Sigmoid colon (tissue), 7 donors: Measurements from ENCODE around the gene GMDS. TPM values are rescaled to one million over a fixed set of nuclear protein-coding genes. Genes with fewer than 3 reads are reported as not detected.

Experiments used
- DNase-seq: peaks from one replicate; pipeline ENCODE4 v3.0.0-alpha.2; 2019
- H3K27ac ChIP-seq, 4 donors: fragments of 200-600 bp; sonication (generic); one replicate each; pipeline ENCODE4 v1.5.1; 2016 to 2019; ENCODE audit warnings: mild to moderate bottlenecking in 1 of 4
- H3K27me3 ChIP-seq, 3 donors: fragments of 200-600 bp; sonication (generic); one replicate each; pipeline ENCODE4 v1.5.1; 2019; ENCODE audit warnings: mild to moderate bottlenecking in 1 of 3
- H3K36me3 ChIP-seq, 4 donors: fragments of 200-600 bp; sonication (generic); one replicate each; pipeline ENCODE4 v1.5.1; 2016 to 2019
- H3K4me1 ChIP-seq, 4 donors: fragments of 200-600 bp; sonication (generic); one replicate each; pipeline ENCODE4 v1.5.1; 2017 to 2019
- H3K4me3 ChIP-seq, 4 donors: fragments of 200-600 bp; sonication (generic); one replicate each; pipeline ENCODE4 v1.5.1; 2017 to 2019; ENCODE audit warnings: mild to moderate bottlenecking in 2 of 4, moderate library complexity in 1 of 4
- H3K9me3 ChIP-seq, 4 donors: fragments of 200-600 bp in 3 of 4; sonication (generic) in 3 of 4; one replicate each; pipeline versions ENCODE4 v1.5.1 to v1.6.1; 2013 to 2019
- EP300 ChIP-seq, 4 donors: sonication (generic); formaldehyde crosslinking; IDR thresholded peaks; one replicate each; pipeline ENCODE4 v1.6.1; 2017; ENCODE audit warnings: antibody characterized with exemption in 4 of 4
- POLR2A ChIP-seq, 2 donors: fragments of 450-650 bp; IDR thresholded peaks; one replicate each; pipeline ENCODE4 v1.6.1; 2016; ENCODE audit warnings: antibody characterized with exemption in 2 of 2, mild to moderate bottlenecking in 2 of 2, moderate library complexity in 2 of 2
- POLR2AphosphoS5 ChIP-seq, 4 donors: sonication (generic); formaldehyde crosslinking; IDR thresholded peaks; one replicate each; pipeline ENCODE4 v1.6.1; 2017; ENCODE audit warnings: antibody characterized with exemption in 4 of 4
- WGBS, 2 donors: extraction: QIAGEN DNeasy Blood & Tissue Kit; methylation state at CpG; one replicate each; pipeline ENCODE4 v1.1.7; 2013; 5-methylcytosine and 5-hydroxymethylcytosine counted together
- intact Hi-C: fragments of 100-400 bp; cut with DNase I; formaldehyde crosslinking; loops from one replicate; pipeline ENCODE4 v1.15.1; 2023
- polyA plus RNA-seq, 3 donors: library from polyadenylated mRNA; stranded (reverse); fragments of 200-250 nt; gene quantifications; one replicate each; pipeline ENCODE4 v1.2.3, GENCODE V29; 2013
- total RNA-seq, 4 donors: library from RNA; depleted of rRNA; stranded (reverse); fragments of >200 nt; gene quantifications; one replicate each; pipeline ENCODE4 v1.1.0, GENCODE V29; 2016
- TF ChIP-seq, protein P1 (sequence below), 4 experiments: fragments of 450-650 bp in 3 of 4; fragments of 200-600 bp in 1 of 4; IDR thresholded peaks; one replicate each; pipeline ENCODE4 v1.5.1; 2016 to 2019; ENCODE audit warnings: antibody characterized with exemption in 4 of 4, mild to moderate bottlenecking in 3 of 4, moderate library complexity in 2 of 4
- donor health status: healthy with polysubstance abuse.
- donor health status: Bipolar disorder and iron deficiency.
- donor health status: healthy.

Gene GMDS
- total and polyA plus RNA-seq, 7 donors = 3.1 to 173 (median 9.4) TPM

DNA sequence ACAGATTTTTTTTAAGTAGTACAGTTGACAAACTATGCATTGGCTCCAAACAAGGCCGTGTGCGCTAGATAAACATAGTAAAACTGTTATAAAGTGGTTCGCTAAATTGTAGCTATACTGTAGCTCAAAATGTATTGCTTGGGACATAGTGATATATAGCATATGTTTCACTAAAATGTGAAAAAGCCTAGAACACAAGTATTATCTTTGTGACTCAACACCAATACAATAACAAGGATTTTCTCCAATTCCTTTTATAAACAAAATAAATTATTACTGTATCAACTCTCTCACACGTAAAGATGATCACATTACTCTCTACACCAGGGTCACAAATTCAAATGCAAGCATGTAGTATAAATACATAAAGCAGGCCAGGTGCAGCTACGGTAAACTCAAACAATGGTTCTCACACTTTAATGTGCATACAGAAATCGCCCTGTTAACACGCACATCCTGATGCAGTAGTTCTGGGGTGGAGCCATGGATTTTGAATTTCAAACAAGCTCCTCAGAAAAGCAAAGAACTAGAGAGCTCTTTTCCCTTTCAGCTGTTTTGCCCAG, 214.6 kb downstream of the GMDS start:
- whole genome bisulfite sequencing, 2 donors = 19 to 69% methylated on average over 7 of the region's 7 CpGs
- no peak overlapping the region for H3K27ac ChIP-seq
- H3K27me3 ChIP-seq = no peaks in the 10 kb centered on the region
- no peak for DNase-seq
- H3K9me3 ChIP-seq = no peaks in the 10 kb centered on the region
- TF ChIP-seq POLR2A (IDR thresholded peaks at IDR 0.05) = no peak
- TF ChIP-seq, protein P1, sequence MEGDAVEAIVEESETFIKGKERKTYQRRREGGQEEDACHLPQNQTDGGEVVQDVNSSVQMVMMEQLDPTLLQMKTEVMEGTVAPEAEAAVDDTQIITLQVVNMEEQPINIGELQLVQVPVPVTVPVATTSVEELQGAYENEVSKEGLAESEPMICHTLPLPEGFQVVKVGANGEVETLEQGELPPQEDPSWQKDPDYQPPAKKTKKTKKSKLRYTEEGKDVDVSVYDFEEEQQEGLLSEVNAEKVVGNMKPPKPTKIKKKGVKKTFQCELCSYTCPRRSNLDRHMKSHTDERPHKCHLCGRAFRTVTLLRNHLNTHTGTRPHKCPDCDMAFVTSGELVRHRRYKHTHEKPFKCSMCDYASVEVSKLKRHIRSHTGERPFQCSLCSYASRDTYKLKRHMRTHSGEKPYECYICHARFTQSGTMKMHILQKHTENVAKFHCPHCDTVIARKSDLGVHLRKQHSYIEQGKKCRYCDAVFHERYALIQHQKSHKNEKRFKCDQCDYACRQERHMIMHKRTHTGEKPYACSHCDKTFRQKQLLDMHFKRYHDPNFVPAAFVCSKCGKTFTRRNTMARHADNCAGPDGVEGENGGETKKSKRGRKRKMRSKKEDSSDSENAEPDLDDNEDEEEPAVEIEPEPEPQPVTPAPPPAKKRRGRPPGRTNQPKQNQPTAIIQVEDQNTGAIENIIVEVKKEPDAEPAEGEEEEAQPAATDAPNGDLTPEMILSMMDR (IDR thresholded peaks at IDR 0.05) = no peak
- TF ChIP-seq EP300 (IDR thresholded peaks at IDR 0.05) = no peak
- TF ChIP-seq POLR2AphosphoS5 (IDR thresholded peaks at IDR 0.05) = no peak
- H3K36me3 ChIP-seq = no peaks in the 10 kb centered on the region
- peaks cover 0 to 8% (median 0%) of the 10 kb centered on the region in 4 donors for H3K4me1 ChIP-seq
- H3K4me3 ChIP-seq = no peak overlapping the region
- intact Hi-C loops = no loop called here

DNA sequence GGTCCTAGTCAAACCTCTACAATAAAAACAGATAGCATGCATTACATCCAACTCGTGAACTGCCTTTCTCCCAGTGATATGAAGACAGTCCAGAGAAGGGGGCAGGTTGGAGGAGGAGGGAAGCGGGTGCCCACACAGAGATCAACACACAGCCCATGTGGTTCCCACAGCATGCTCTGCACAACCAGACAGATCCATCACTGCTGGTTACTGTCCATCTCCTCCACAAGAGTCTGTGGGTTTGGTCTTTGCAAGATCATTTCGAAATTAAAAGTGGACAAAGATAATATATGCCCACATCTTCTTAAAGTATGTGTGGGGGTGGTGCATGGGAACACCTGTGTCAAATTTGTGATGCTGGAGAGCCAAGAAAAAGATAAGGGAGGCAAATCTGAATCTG, 215.5 kb downstream of the GMDS start:
- TF ChIP-seq, protein P1 (IDR thresholded peaks at IDR 0.05) = no peak
- no peak for TF ChIP-seq POLR2AphosphoS5 (IDR thresholded peaks at IDR 0.05)
- TF ChIP-seq POLR2A (IDR thresholded peaks at IDR 0.05) = no peak
- no peak for TF ChIP-seq EP300 (IDR thresholded peaks at IDR 0.05)
- no peak for DNase-seq
- WGBS, 2 donors = 85 to 90% methylated on average over 3 of the region's 3 CpGs

DNA sequence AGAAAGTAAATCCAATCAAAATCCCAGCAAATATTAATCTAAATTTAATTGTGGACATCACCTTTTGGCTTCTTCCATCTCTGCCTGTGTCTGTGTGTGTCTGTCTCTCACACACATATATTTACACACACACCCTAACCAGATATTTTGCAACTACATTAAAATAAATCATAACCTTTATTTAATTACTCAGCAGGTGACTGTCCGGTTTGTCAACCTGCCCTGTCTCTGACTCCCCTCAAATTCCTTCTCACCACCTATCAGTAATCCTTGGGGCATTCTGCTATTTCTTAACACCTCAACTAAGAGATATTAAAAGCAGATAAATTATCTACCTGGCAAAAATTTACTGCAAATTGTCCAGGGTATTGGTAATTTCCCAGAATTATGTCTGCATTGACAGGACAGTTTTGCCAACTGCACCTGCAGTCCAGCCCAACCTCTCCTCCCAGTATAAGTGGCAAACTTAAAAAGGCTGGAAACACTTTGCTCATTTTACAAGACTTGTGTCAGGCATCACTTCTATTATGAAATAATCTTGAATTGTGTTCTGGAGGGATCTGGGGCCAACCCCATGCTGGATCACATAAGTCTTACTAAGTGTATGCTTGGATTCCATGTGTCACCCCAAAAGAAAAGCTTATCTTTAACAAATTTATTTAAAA, 216.1 kb downstream of the GMDS start:
- Histone ChIP-seq H3K9me3 (no peaks in the 10 kb centered on the region), H3K27me3 (no peaks in the 10 kb centered on the region), H3K4me3 (no peak overlapping the region), H3K27ac (no peak overlapping the region), H3K4me1 (peaks cover 0 to 8% (median 0%) of the 10 kb centered on the region in 4 donors), H3K36me3 (no peaks in the 10 kb centered on the region)
- TF ChIP-seq, protein P1 (IDR thresholded peaks at IDR 0.05) = no peak
- TF ChIP-seq POLR2A (IDR thresholded peaks at IDR 0.05) (no peak), POLR2AphosphoS5 (IDR thresholded peaks at IDR 0.05) (no peak), EP300 (IDR thresholded peaks at IDR 0.05) (no peak)
- DNase-seq = no peak
- 63 to 92% methylated on average over 1 of the region's 1 CpG for WGBS, 2 donors
- intact Hi-C loops = no loop called here

More for the DNA sequence above, 215.5 kb downstream of the GMDS start:
- Histone ChIP-seq H3K9me3 (no peaks in the 10 kb centered on the region), H3K4me3 (no peak overlapping the region), H3K36me3 (no peaks in the 10 kb centered on the region), H3K27ac (no peak overlapping the region), H3K27me3 (no peaks in the 10 kb centered on the region), H3K4me1 (peaks cover 0 to 8% (median 0%) of the 10 kb centered on the region in 4 donors)
- intact Hi-C loops = no loop called here

DNA sequence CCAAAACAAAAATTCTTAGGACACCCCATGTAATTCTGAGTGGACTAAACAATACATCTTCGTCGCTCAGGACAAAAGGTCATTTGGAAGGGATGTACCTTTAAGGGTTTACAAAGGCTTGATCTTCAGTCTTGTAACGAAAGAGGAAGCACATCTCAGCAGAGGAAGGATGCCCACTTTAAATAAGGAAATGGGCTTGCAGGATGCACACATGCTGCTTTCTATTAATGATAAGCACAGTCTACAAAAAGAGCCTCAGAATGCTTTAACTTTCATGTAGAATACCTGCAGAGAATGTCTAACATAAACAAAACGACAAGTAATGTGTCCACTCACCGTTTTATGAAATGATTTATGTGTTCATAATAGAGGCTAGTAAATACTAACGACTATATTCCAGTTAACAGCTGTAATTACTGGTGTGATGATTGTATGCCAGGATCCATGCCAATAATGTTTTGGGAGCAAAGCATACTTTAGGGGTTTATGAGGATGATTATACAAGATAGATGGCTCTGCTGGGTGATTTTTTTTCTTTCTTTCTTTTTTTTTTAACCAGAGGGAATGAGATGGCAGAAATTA, 216.9 kb downstream of the GMDS start:
- Histone ChIP-seq H3K36me3 (no peaks in the 10 kb centered on the region), H3K4me1 (peaks cover 0 to 8% (median 0%) of the 10 kb centered on the region in 4 donors), H3K4me3 (no peak overlapping the region), H3K9me3 (no peaks in the 10 kb centered on the region), H3K27me3 (no peaks in the 10 kb centered on the region), H3K27ac (no peak overlapping the region)
- intact Hi-C loops = no loop called here
- no peak for DNase-seq
- WGBS, 2 donors = 23 to 26% methylated on average over 6 of the region's 6 CpGs
- TF ChIP-seq EP300 (IDR thresholded peaks at IDR 0.05) (no peak), POLR2AphosphoS5 (IDR thresholded peaks at IDR 0.05) (peak in 1 of 4 donors; percentile 17)

DNA sequence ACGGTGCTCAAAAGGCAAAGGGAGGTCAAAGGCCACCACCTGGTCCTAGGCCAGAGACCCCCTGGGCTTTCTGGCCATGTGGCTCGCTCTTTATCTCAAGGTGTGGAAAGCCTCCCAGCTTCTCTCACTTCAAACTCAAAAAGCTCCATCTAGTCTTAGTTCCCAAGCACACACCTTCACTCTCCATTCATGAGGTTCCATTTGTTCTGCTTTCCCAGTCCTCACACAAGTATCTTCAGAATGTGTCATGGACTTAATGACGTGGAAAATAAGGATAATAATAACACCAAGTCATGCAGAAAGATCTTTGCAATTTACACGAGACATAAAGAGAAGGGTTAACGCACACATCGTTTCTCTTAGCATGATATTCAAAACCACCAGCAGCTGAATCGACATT, 219.3 kb downstream of the GMDS start:
- no peak overlapping the region for H3K4me3 ChIP-seq
- WGBS, 2 donors = 93 to 94% methylated on average over 7 of the region's 7 CpGs
- no peaks in the 10 kb centered on the region for H3K27me3 ChIP-seq
- H3K9me3 ChIP-seq = no peaks in the 10 kb centered on the region
- H3K27ac ChIP-seq = no peak overlapping the region
- H3K36me3 ChIP-seq = no peaks in the 10 kb centered on the region
- peaks cover 0 to 14% (median 2%) of the 10 kb centered on the region in 4 donors for H3K4me1 ChIP-seq
- TF ChIP-seq, protein P1 (IDR thresholded peaks at IDR 0.05) = no peak
- intact Hi-C loops = no loop called here
- no peak for DNase-seq
